Measurements from ENCODE around the gene EDNRA. TPM values are rescaled to one million over a fixed set of nuclear protein-coding genes. Genes with fewer than 3 reads are reported as not detected.

Gene EDNRA
- total and polyA plus RNA-seq, 2 donors (not counting 3 experiments of a cell fraction or from before 2014, with no cell fraction given), result 0.01 TPM; not detected in 1

- ChIA-PET CTCF (no interaction called here), POLR2A (no interaction called here)
- dilution Hi-C loops (cut with MboI; ENCODE audit: extremely low pct_ligation_motif_present, low sequenced_read_pairs), result no loop called here
- H3K36me3 ChIP-seq (ENCODE audit: control insufficient read depth in 2 of 2, extremely low read depth in 1 of 2, insufficient read depth in 2 of 2, low read length in 2 of 2), result no peaks in the 10 kb centered on the region
- H3K9me3 ChIP-seq (replicated peaks; ENCODE audit: control insufficient read depth, insufficient read depth, low read length), result no peaks in the 10 kb centered on the region
- no peaks in the 10 kb centered on the region for H3K9me1 ChIP-seq (replicated peaks; ENCODE audit: control insufficient read depth, extremely low read depth, insufficient read depth, low read length)
- no peaks in the 10 kb centered on the region for H4K20me1 ChIP-seq (replicated peaks; ENCODE audit: control insufficient read depth, extremely low read depth, insufficient read depth, low read length)
- H3K4me3 ChIP-seq (replicated peaks in 1 of 3; ENCODE audit: insufficient read depth in 1 of 3, low read depth in 1 of 3, low read length in 3 of 3), result no peak overlapping the region
- H3K4me2 ChIP-seq (ENCODE audit: insufficient read depth, low read length), result no peak overlapping the region
- DNase-seq (ENCODE audit: low read depth, low spot score) (no peak), FAIRE-seq (no peak)
- BruUV-seq (replicated peaks), result no TSS peak
- H3K27ac ChIP-seq (ENCODE audit: insufficient read depth, low read depth, low read length), result no peak overlapping the region
- no peaks in the 10 kb centered on the region for H3K27me3 ChIP-seq (ENCODE audit: control insufficient read depth in 2 of 2, insufficient read depth in 2 of 2, low read length in 2 of 2)
- no peaks in the 10 kb centered on the region for H3K4me1 ChIP-seq (ENCODE audit: control insufficient read depth, extremely low read depth, insufficient read depth, low read length)
- TF ChIP-seq FOS (IDR thresholded peaks at IDR 0.05; ENCODE audit: borderline replicate concordance, insufficient read depth, low read length), result no peak
- no peak for TF ChIP-seq GATA2 (IDR thresholded peaks at IDR 0.05; ENCODE audit: insufficient read depth, insufficient read length, low read depth, low read length)
- H3K9ac ChIP-seq (replicated peaks; ENCODE audit: extremely low read depth, insufficient read depth, low read length), result no peak overlapping the region
- no peaks in the 10 kb centered on the region for H3K79me2 ChIP-seq (ENCODE audit: control insufficient read depth, insufficient read depth, low read length)
- intact Hi-C loops (cut with micrococcal nuclease), result no loop called here
- no peak overlapping the region for H2AFZ ChIP-seq (ENCODE audit: low read depth, low read length)
Observed at GRCh38 chr4:147463065-147463464, 17.8 kb upstream of the EDNRA start.

- H3K9me1 ChIP-seq (replicated peaks; ENCODE audit: control insufficient read depth, extremely low read depth, insufficient read depth, low read length), result no peaks in the 10 kb centered on the region
- CTCF ChIA-PET, result no interaction called here
- H3K4me2 ChIP-seq (ENCODE audit: insufficient read depth, low read length), result no peak overlapping the region
- intact Hi-C loops (cut with micrococcal nuclease), result no loop called here
- H3K36me3 ChIP-seq (ENCODE audit: control insufficient read depth in 2 of 2, extremely low read depth in 1 of 2, insufficient read depth in 2 of 2, low read length in 2 of 2), result no peaks in the 10 kb centered on the region
- no peak for DNase-seq (ENCODE audit: low read depth, low spot score)
- dilution Hi-C loops (cut with MboI; ENCODE audit: extremely low pct_ligation_motif_present, low sequenced_read_pairs), result no loop called here
- H4K20me1 ChIP-seq (replicated peaks; ENCODE audit: control insufficient read depth, extremely low read depth, insufficient read depth, low read length), result no peaks in the 10 kb centered on the region
- no TSS peak for BruUV-seq (replicated peaks)
- POLR2A ChIA-PET, result no interaction called here
- H3K4me1 ChIP-seq (ENCODE audit: control insufficient read depth, extremely low read depth, insufficient read depth, low read length), result no peaks in the 10 kb centered on the region
- FAIRE-seq, result no peak
- no peak overlapping the region for H2AFZ ChIP-seq (ENCODE audit: low read depth, low read length)
- H3K27ac ChIP-seq (ENCODE audit: insufficient read depth, low read depth, low read length), result no peak overlapping the region
- no peaks in the 10 kb centered on the region for H3K9me3 ChIP-seq (replicated peaks; ENCODE audit: control insufficient read depth, insufficient read depth, low read length)
- no peaks in the 10 kb centered on the region for H3K27me3 ChIP-seq (ENCODE audit: control insufficient read depth in 2 of 2, insufficient read depth in 2 of 2, low read length in 2 of 2)
- no peak overlapping the region for H3K9ac ChIP-seq (replicated peaks; ENCODE audit: extremely low read depth, insufficient read depth, low read length)
- TF ChIP-seq POLR2A (IDR thresholded peaks at IDR 0.05; ENCODE audit: low read depth, low read length) (no peak), FOS (IDR thresholded peaks at IDR 0.05; ENCODE audit: borderline replicate concordance, insufficient read depth, low read length) (no peak), GATA2 (IDR thresholded peaks at IDR 0.05; ENCODE audit: insufficient read depth, insufficient read length, low read depth, low read length) (no peak), POLR2AphosphoS5 (IDR thresholded peaks at IDR 0.05; ENCODE audit: insufficient read depth, low read depth, low read length) (no peak), JUN (IDR thresholded peaks at IDR 0.05; ENCODE audit: borderline replicate concordance, insufficient read depth, insufficient read length, low read depth) (no peak), CTCF (IDR thresholded peaks at IDR 0.05; ENCODE audit: extremely low read depth in 1 of 2, insufficient read depth in 1 of 2, low read depth in 1 of 2, low read length in 2 of 2) (no peak), EZH2 (IDR thresholded peaks at IDR 0.05; ENCODE audit: borderline replicate concordance, low read depth, low read length, severe bottlenecking) (no peak), MAX (IDR thresholded peaks at IDR 0.05; ENCODE audit: insufficient read depth, insufficient read length) (no peak), MYC (IDR thresholded peaks at IDR 0.05; ENCODE audit: low read depth, low read length) (no peak)
- no peaks in the 10 kb centered on the region for H3K79me2 ChIP-seq (ENCODE audit: control insufficient read depth, insufficient read depth, low read length)
- H3K4me3 ChIP-seq (replicated peaks in 1 of 3; ENCODE audit: insufficient read depth in 1 of 3, low read depth in 1 of 3, low read length in 3 of 3), result no peak overlapping the region
Observed at GRCh38 chr4:147465461-147465860, 15.4 kb upstream of the EDNRA start.
